GM12878 (cell line): ENCODE measurements around the gene AKT3. TPM values are rescaled to one million over a fixed set of nuclear protein-coding genes. Genes with fewer than 3 reads are reported as not detected.

Source experiments
- ATAC-seq: fragments of 200-7000 bp; cut with Tn5 transposase; 3 replicates; pipeline ENCODE4 v1.9.1; 2020; ENCODE audit warnings: mild to moderate bottlenecking, moderate library complexity
- BruUV-seq: library from RNA; stranded (reverse); fragments of 400-500 nt; replicated peaks from 2 replicates; lab custom pipeline; 2021; lab: Mats Ljungman, UMichigan
- CTCF ChIA-PET: fragments of 300-600 bp; sonication (Branson Sonifier 250); formaldehyde crosslinking; extraction: SDS; loops from one replicate; lab custom pipeline; 2021; ENCODE audit warnings: inconsistent platforms; lab: Yijun Ruan, JAX
- POLR2A ChIA-PET: fragments of 350-600 bp; formaldehyde crosslinking; extraction: SDS; loops from one replicate; lab custom pipeline; 2021; ENCODE audit warnings: inconsistent platforms; lab: Charles Lee
- RAD21 ChIA-PET: fragments of 300-600 bp; sonication (Branson Sonifier 250); formaldehyde crosslinking; loops from one replicate; lab custom pipeline; 2023; ENCODE audit warnings: antibody characterized with exemption; ENCODE audit not compliant: unreplicated experiment; lab: Charles Lee
- SMC1A ChIA-PET: fragments of 300-600 bp; sonication (Branson Sonifier 250); formaldehyde crosslinking; loops from one replicate; lab custom pipeline; 2023; ENCODE audit not compliant: unreplicated experiment, uncharacterized antibody; lab: Charles Lee
- DNase-seq: peaks from one replicate; pipeline ENCODE4 v3.0.0-alpha.2; 2011; ENCODE audit warnings: low read depth, low spot score
- FAIRE-seq: peaks from 3 replicates; lab custom pipeline; 2011; peaks lifted over from hg19 to GRCh38; lab: Jason Lieb, UNC
- H2AFZ ChIP-seq: 2 replicates; pipeline ENCODE4 v1.6.0; 2011; ENCODE audit warnings: low read depth, low read length, control low read depth; ENCODE audit not compliant: control insufficient read depth
- H3K27ac ChIP-seq: 2 replicates; pipeline ENCODE4 v1.5.1; 2011; ENCODE audit warnings: control low read depth; ENCODE audit not compliant: control insufficient read depth, insufficient read depth
- H3K27me3 ChIP-seq, 2 experiments: replicated peaks in 1 of 2; 2 replicates each; pipeline versions ENCODE4 v1.6.0 to v1.6.1; 2011; ENCODE audit warnings: low read length in 1 of 2; ENCODE audit not compliant: control insufficient read depth in 2 of 2, insufficient read depth in 2 of 2
- H3K36me3 ChIP-seq, 2 experiments: 2 replicates each; pipeline ENCODE4 v1.5.1; 2011; ENCODE audit warnings: low read length in 1 of 2; ENCODE audit not compliant: control insufficient read depth in 2 of 2, insufficient read depth in 2 of 2
- H3K4me1 ChIP-seq: 2 replicates; pipeline ENCODE4 v1.6.1; 2011; ENCODE audit warnings: mild to moderate bottlenecking, low read length, moderate library complexity, mixed read lengths; ENCODE audit not compliant: control insufficient read depth, insufficient read depth
- H3K4me2 ChIP-seq: 2 replicates; pipeline ENCODE4 v1.6.0; 2011; ENCODE audit warnings: control low read depth; ENCODE audit not compliant: control insufficient read depth, insufficient read depth
- H3K4me3 ChIP-seq: fragments of 200-600 bp; sonication (generic); 2 replicates; pipeline ENCODE4 v1.5.1; 2016
- H3K79me2 ChIP-seq: 2 replicates; pipeline ENCODE4 v1.6.0; 2011; ENCODE audit warnings: low read length; ENCODE audit not compliant: control insufficient read depth, insufficient read depth
- H3K9ac ChIP-seq: 2 replicates; pipeline ENCODE4 v1.8.0; 2011; ENCODE audit warnings: low read length, control low read depth, mixed read lengths; ENCODE audit not compliant: control insufficient read depth, insufficient read depth
- H3K9me3 ChIP-seq: replicated peaks from 3 replicates; pipeline ENCODE4 v1.5.1; 2011; ENCODE audit warnings: mild to moderate bottlenecking, low read length; ENCODE audit not compliant: control insufficient read depth, insufficient read depth
- H4K20me1 ChIP-seq: 2 replicates; pipeline ENCODE4 v1.6.0; 2011; ENCODE audit not compliant: control insufficient read depth, insufficient read depth
- ASH2L ChIP-seq: fragments of 300-600, 200-600 bp; sonication (generic); IDR thresholded peaks from 2 replicates; pipeline ENCODE4 v1.6.1; 2017; ENCODE audit warnings: low read depth, mild to moderate bottlenecking, borderline replicate concordance
- CTCF ChIP-seq, 3 experiments: IDR thresholded peaks in 2 of 3; conservative IDR thresholded peaks in 1 of 3; 2 replicates each; pipeline ENCODE4 v1.5.1; 2011; ENCODE audit warnings: low read depth in 3 of 3, low read length in 3 of 3, mild to moderate bottlenecking in 3 of 3, control low read depth in 2 of 3, moderate library complexity in 2 of 3, inconsistent platforms in 1 of 3, mixed read lengths in 1 of 3; ENCODE audit not compliant: control insufficient read depth in 2 of 3, insufficient read depth in 1 of 3; ENCODE audit errors: extremely low read depth in 1 of 3
- HSF1 ChIP-seq: fragments of 150-350 bp; IDR thresholded peaks from 2 replicates; pipeline ENCODE4 v1.6.1; 2014; ENCODE audit warnings: mild to moderate bottlenecking, low read depth, low read length
- IRF3 ChIP-seq: fragments of 450-650 bp; IDR thresholded peaks from 2 replicates; pipeline ENCODE4 v1.6.1; 2014; ENCODE audit warnings: mild to moderate bottlenecking
- NBN ChIP-seq: fragments of 450-650 bp; IDR thresholded peaks from 2 replicates; pipeline ENCODE4 v1.6.1; 2016
- NFIC ChIP-seq: IDR thresholded peaks from 2 replicates; pipeline ENCODE4 v1.6.1; 2012; ENCODE audit warnings: low read depth, mild to moderate bottlenecking, inconsistent platforms, low read length, moderate library complexity
- NFXL1 ChIP-seq: fragments of 450-650 bp; IDR thresholded peaks from 2 replicates; pipeline ENCODE4 v1.6.1; 2017; ENCODE audit warnings: antibody characterized with exemption, mild to moderate bottlenecking, borderline replicate concordance
- SKIL ChIP-seq: fragments of 450-650 bp; IDR thresholded peaks from 2 replicates; pipeline ENCODE4 v1.6.1; 2017; ENCODE audit warnings: mild to moderate bottlenecking, low read depth, inconsistent platforms; ENCODE audit not compliant: poor library complexity, severe bottlenecking
- STAT1 ChIP-seq: fragments of 450-650 bp; conservative IDR thresholded peaks from 2 replicates; pipeline ENCODE4 v1.6.1; 2014; ENCODE audit warnings: antibody characterized with exemption, mild to moderate bottlenecking
- WRNIP1 ChIP-seq: IDR thresholded peaks from 2 replicates; pipeline ENCODE4 v1.6.1; 2011; ENCODE audit warnings: low read depth, low read length, improper control_type of control experiment, borderline replicate concordance
- ZNF207 ChIP-seq: fragments of 450-650 bp; IDR thresholded peaks from 2 replicates; pipeline ENCODE4 v1.6.1; 2014; ENCODE audit warnings: antibody characterized with exemption, mild to moderate bottlenecking, borderline replicate concordance
- ZNF592 ChIP-seq: fragments of 450-650 bp; IDR thresholded peaks from 2 replicates; pipeline ENCODE4 v1.6.1; 2017; ENCODE audit warnings: mild to moderate bottlenecking, moderate library complexity
- WGBS: methylation state at CpG from one replicate; pipeline ENCODE4 v1.1.6; 2016; ENCODE audit warnings: low lambda C conversion rate; ENCODE audit not compliant: insufficient replicate concordance, insufficient coverage; ENCODE audit errors: missing lambda C conversion rate; 5-methylcytosine and 5-hydroxymethylcytosine counted together
- in situ Hi-C: fragments of 300-500 bp; cut with MboI; formaldehyde crosslinking; loops from 9 replicates; pipeline ENCODE4 v1.14.3; 2018; ENCODE audit warnings: mixed read lengths
- intact Hi-C: fragments of 100-400 bp; cut with micrococcal nuclease; formaldehyde crosslinking; loops from one replicate; pipeline ENCODE4 v1.14.2; 2022; ENCODE audit not compliant: unreplicated experiment
- polyA plus RNA-seq, 11 experiments: library from polyadenylated mRNA; depleted of rRNA in 4 of 11; unstranded in 6 of 11; stranded (reverse) in 5 of 11; fragments of >200 nt; fragmentation: Nextera tagmentation in 4 of 11; fragmentation: Illumina TruSeq in 1 of 11; extraction: Ambion mirVana in 4 of 11; extraction: Trizol in 1 of 11; gene quantifications; 1 replicate in 1 of 11; 2 replicates in 10 of 11; pipeline versions ENCODE4 v1.2.1 to v1.2.3, GENCODE V29; 2011 to 2016; ENCODE audit warnings: inconsistent platforms in 2 of 11, missing spikeins in 2 of 11, low read depth in 1 of 11
- total RNA-seq, 4 experiments: library from RNA; depleted of rRNA in 3 of 4; stranded (reverse); fragments of >200 nt in 3 of 4; fragmentation: Illumina TruSeq in 1 of 4; extraction: Trizol in 1 of 4; gene quantifications; 2 replicates each; pipeline versions ENCODE4 v1.2.1 to v1.2.3, GENCODE V29; 2013 to 2021

Gene AKT3
- total and polyA plus RNA-seq, 10 of the 15 experiments (the other 5 are each of a cell fraction or from before 2014, with no cell fraction given) = 0.03 to 0.56 (median 0.19) TPM

GRCh38 chr1:243890576-243890975, 40.5 kb upstream of the AKT3 start (continued):
- no peak for TF ChIP-seq CTCF (IDR thresholded peaks at IDR 0.05 in 2 of 3, conservative IDR thresholded peaks at IDR 0.05 in 1 of 3; ENCODE audit: control insufficient read depth in 2 of 3, extremely low read depth in 1 of 3, insufficient read depth in 1 of 3, low read depth in 3 of 3, low read length in 3 of 3)

- Histone ChIP-seq H4K20me1 (no peaks in the 10 kb centered on the region), H3K36me3 (no peaks in the 10 kb centered on the region), H3K79me2 (no peaks in the 10 kb centered on the region), H2AFZ (no peak overlapping the region), H3K4me3 (no peak overlapping the region), H3K27me3 (no peaks in the 10 kb centered on the region), H3K4me1 (no peaks in the 10 kb centered on the region), H3K4me2 (no peak overlapping the region), H3K9me3 (no peaks in the 10 kb centered on the region), H3K9ac (no peak overlapping the region), H3K27ac (no peak overlapping the region)
- intact Hi-C loops = no loop called here
- ATAC-seq = no peak
- in situ Hi-C loops = no loop called here
- no peak for FAIRE-seq
- POLR2A ChIA-PET = no interaction called here
- SMC1A ChIA-PET = no interaction called here
- CTCF ChIA-PET = no interaction called here
- DNase-seq = no peak
- RAD21 ChIA-PET = no interaction called here
- no TSS peak for BruUV-seq
- 0% methylated on average over 1 of the region's 1 CpG for WGBS
- no peak for TF ChIP-seq ZNF207
- no peak for TF ChIP-seq WRNIP1
- TF ChIP-seq HSF1 = no peak
- TF ChIP-seq NFIC = no peak
- TF ChIP-seq ASH2L = no peak
- TF ChIP-seq NFXL1 = no peak
- TF ChIP-seq SKIL = no peak
- TF ChIP-seq NBN = no peak
- TF ChIP-seq STAT1 = no peak
- TF ChIP-seq IRF3 = no peak
- no peak for TF ChIP-seq ZNF592
Observed at GRCh38 chr1:243885806-243886205, 35.8 kb upstream of the AKT3 start.
